Tibial nerve (tissue), 3 donors: ENCODE data around the gene GLIPR1L1.

Experiments
- CTCF ChIP-seq, 5 experiments: fragments of 200-600 bp in 3 of 5; fragments of 450-650 bp in 2 of 5; sonication (generic) in 3 of 5; IDR thresholded peaks; one replicate each; pipeline ENCODE4 v1.5.1; 2016 to 2019; ENCODE audit warnings: antibody characterized with exemption in 5 of 5, mild to moderate bottlenecking in 3 of 5, moderate library complexity in 2 of 5
- POLR2A ChIP-seq, 2 donors: fragments of 450-650 bp; IDR thresholded peaks; one replicate each; pipeline ENCODE4 v1.6.1; 2017; ENCODE audit warnings: antibody characterized with exemption in 2 of 2, mild to moderate bottlenecking in 2 of 2, moderate library complexity in 2 of 2

GRCh38 chr12:75308279-75308678 lies 26.2 kb upstream of the GLIPR1L1 start:
- TF ChIP-seq CTCF (IDR thresholded peaks at IDR 0.05) (no peak), POLR2A (IDR thresholded peaks at IDR 0.05) (no peak)
